ENCODE results near the gene ZNF577.
"Not testable (repeated sequence)": the region's sequence is repeated elsewhere in the genome, so short reads cannot be mapped to it uniquely, and the experiment has no call there.

Gene ZNF577

DNA sequence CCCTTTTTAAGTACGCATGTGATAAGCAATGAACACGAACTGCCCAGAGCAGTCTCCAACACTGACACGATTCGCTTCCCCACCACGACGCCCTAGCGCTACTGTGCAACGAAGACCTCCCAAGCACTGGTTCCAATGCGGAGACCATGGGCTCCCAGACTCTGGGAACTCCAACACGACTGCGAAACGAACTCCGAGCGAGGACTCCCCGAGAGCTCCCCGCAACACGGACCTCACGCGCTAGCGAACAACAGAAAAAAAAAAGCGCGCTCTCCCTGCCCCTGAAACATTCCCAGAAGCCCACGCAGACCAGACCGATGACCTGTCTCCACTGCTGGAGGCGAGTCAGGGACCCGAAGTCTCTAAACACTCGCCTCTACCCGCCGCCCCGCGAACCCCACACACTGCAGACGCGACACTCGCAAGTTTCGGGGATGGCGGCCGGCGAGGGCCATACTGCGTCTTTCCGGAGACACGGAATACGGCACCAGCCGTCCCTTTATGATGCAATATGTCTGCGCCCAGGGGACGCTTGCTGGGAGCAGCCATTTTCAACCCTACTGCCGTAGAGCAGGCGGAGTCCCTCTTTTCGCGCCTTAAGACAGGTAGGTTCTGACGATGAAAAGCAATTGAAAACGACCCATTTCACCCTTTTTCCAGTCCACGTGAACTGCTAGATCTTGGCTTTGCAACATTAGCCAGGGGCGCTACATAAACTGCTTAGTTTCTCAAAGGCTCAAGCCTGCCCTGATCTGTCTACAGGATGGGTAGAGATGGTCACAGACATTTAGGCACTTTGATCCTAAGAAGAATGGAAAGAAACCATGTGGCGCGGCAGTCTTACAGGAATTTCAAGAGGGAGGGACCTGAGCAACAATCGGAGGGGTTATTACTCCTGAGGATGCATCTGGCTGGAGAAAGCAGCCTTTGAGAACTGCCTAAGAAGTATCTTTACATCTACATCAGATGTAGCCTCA is at the start of gene ZNF577:
TSS of gene ZNF577 (minus strand) at position 430 of the 977 bp plus-strand sequence. CDS start 7,569 bp downstream, outside the sequence.
- DNase-seq: peak; percentile 78

DNA sequence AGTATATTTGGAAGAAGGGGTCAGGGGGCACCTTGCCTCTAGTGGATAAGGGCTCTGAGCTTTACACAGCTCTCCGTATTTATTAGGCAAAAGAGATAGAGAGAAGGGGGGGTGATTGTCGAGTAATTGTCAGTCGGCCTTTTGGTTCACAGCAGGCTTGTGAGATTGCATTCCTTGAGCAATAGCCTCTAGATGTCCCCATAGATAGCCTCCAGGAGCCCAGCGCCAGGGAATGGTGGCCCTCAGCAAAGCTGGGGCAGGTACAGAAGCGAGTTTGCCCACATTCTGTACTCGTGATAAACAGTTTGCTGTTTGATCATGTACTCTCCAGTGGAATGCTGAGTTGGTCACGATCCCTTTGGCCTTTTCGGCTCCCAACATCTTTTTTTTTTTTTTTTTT is 44.2 kb upstream of the ZNF577 start:
- no peak for DNase-seq

DNA sequence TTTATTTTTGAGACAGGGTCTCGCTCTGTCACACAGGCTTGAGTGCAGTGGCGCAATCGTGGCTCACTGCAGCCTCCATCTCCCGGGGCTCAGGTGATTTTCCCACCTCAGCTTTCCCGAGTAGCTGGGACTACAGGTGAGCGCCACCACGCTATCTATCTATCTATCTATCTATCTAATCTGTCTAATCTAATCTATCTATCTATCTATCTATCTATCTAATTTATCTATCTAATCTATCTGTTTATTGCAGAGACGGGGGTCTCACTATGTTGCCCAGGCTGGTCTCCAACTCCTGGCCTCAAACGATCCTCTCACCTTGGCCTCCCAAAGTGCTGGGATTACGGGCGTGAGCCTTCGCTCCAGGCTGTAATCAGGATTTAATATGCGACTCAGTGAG is 40.1 kb upstream of the ZNF577 start:
- no peak for DNase-seq

DNA sequence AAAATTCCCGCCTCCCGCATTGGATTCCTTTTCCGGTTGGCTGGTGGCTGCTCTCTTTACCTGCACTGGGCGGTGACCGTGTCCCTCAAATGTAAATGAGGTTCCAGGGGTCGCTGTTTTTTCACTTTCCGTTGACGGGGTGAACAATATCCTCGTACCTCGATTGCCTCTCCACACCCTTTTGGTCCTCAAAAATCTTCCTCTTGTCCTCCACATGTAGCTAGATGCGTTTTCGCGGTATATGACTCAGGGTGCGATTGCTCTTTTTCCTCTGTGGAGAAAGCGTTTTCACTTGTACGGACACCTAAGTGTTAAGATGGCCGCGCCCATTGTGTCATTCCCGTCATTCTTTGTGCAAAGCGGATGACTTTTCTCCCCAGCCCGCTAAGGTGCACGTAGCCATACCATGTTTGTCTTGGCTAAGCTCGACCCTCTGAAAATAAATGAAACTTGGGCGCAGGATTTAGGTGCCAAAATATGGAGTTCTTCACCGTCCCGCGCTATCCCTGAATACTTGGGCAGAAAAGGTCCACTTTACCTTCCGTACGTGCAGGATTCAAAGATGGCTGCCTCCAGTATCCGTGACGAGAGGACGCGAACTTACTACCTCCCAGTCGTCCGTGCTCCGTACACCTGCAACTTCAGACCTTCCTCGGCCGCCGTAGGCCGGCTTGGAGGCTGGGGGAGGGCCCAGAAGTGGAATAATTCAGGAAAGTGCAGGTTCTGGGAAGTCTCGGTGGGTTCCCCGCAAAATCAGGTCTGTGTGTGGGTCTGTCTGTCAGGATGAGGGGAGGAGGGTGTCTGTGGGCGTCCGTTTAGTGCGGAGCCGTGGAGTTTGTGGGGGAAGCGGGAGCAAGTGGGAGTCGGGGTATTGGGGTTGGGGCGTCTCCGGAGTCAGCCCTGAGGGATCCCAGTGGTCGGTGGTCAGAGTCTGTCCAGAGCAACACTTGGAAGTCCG is 39.3 kb upstream of the ZNF577 start, which contains the start of gene ZNF613:
TSS of gene ZNF613 (plus strand) at position 689 of the 958 bp plus-strand sequence. CDS start 8,749 bp downstream, outside the sequence.
- peak; percentile 93 for DNase-seq

DNA sequence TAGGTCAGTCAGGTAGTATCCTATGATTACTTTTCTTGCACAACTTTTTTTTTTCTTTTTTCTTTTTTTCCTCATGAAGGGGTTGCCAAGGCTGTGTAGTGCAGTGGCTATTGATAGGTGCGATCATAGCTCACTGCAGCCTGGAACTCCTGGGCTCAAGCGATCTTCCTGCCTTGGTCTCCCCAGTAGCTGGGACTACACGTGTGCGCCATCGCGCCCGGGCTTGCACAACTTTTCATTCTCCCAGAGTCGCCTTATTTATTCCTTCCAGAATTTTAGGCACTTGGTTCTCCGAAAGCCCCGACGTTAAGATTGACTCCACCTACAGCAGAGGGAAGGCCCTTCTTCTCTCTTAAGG is 38.7 kb upstream of the ZNF577 start:
- DNase-seq: no peak

DNA sequence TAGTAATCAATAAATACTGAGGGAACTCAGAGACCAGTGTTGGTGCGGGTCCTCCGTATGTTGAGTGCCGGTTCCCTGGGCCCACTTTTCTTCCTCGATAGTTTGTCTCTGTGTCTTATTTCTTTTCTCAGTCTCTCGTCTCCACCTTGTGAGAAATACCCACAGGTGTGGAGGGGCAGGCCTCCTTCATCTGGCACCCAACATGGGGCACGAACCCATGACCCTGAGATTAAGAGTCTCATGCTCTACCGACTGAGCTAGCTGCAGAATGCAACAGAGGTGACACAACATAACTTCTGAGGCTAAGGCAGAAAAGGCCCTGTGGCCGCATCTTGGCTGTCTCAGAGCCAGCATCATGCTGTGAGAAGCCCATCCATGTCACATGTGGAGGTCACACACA is 34.2 kb upstream of the ZNF577 start:
- no peak for DNase-seq

DNA sequence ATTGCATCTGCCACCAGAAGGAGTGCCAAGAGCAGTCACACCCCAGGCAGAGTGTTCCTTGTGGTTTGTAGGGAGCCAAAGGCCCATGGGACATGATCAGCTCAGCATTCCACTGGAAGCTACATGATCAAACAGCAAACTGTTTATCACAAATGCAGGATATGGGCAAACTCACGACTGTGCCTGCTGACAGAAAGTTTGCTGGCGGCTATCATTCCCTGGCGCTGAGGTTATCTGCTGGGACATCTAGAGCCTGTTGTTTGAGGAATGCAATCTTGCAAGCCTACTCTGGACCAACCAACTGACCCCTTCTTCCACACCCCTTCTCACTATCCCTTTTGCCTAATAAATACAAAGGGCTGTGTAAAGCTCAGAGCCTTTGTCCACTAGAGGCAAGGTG is 31.9 kb upstream of the ZNF577 start:
- no peak for DNase-seq

DNA sequence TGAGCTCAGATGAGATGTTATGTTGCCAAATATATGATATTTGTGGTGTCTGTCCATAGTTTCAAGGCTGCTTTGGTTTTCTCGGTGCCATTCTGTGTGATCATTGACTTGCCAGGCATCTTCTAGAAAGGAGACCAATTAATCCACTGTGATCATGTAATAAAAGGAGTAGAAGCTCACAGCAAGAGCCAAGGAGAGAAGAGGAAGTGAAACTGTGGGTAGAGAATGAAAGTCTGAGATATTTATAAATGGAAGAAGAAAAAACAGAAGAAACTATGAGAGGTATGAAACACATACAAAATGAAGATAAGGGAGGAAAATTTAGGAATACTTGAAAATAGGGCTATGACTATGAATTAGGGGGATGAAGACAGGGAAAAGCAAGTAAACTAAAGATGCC is 28.4 kb upstream of the ZNF577 start:
- no peak for DNase-seq

DNA sequence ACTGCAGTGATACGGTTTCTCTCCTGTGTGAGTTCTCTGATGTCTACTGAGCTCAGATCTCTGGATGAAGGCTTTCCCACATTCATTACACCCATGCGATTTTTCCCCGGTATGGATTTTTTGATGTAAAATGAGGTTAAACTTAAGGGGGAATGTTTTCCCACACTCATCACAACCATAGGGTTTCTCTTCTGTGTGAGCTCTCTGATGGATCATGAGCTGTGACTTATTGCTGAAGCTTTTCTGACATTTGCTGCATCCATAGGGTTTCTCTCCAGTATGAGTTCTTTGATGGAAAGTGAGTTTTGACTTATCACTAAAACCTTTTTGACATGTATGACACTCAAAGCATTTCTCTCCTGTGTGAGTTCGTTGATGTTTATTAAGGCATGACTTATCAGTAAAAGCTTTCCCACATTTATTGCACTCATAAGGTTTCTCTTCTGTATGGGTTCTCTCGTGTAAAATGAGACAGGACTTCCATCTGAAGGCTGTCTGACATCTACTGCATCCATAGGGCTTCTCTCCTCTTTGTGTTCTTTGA is 27.6 kb upstream of the ZNF577 start:
- no peak for DNase-seq

DNA sequence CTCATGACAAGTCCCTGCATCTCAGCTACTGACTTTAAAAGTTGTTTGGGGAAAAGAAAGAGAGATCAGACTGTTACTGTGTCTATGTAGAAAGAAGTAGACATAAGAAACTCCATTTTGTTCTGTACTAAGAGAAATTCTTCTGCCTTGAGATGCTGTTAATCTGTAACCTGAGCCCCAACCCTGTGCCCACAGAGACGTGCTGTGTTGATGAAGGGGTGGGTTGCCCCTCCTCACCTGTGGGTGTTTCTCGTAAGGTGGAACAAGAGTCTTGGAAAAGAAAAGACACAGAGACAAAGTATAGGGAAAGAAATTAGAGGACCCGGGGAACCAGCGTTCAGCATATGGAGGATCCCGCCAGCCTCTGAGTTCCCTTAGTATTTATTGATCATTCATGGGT is 20.2 kb upstream of the ZNF577 start:
- not testable (repeated sequence) for DNase-seq

DNA sequence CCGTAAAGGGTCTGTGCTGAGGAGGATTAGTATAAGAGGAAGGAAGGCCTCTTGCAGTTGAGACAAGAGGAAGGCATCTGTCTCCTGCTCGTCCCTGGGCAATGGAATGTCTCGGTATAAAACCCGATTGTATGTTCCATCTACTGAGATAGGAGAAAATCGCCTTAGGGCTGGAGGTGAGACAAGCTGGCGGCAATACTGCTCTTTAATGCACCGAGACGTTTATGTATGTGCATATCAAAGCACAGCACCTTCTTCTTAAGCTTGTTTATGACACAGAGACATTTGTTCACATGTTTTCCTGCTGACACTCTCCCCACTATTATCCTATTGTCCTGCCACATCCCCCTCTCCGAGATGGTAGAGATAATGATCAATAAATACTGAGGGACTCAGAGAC is 18.4 kb upstream of the ZNF577 start:
- not testable (repeated sequence) for DNase-seq

DNA sequence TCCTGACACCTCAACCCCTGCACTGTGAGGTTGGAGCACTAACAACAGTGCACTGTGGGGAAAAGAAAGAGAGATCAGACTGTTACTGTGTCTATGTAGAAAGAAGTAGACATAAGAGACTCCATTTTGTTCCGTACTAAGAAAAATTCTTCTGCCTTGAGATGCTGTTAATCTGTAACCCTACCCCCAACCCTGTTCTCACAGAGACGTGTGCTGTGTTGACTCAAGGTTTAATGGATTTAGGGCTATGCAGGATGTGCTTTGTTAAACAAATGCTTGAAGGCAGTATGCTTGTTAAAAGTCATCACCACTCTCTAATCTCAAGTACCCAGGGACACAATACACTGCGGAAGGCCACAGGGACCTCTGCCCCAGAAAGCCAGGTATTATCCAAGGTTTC is 17.9 kb upstream of the ZNF577 start:
- DNase-seq: not testable (repeated sequence)

DNA sequence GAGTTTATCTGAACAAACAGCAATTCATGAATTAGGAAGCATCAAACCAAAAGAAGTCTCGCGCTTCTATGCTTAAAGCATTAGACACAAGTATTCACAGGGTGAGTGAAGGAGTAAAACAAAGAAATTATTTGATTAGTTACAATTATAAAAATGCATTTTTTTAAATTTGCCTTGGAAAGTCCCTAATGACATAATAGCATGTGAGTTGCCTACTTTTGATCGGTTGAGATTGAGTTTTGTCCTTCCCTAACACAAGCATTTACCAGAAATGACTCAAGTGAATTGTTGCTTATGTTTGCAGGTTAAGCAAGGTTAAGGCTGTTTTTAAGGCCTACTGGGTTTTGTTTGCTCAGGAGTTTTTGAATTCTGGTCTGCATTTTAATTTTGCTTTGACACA is 17.5 kb upstream of the ZNF577 start:
- DNase-seq: peak; percentile 19

DNA sequence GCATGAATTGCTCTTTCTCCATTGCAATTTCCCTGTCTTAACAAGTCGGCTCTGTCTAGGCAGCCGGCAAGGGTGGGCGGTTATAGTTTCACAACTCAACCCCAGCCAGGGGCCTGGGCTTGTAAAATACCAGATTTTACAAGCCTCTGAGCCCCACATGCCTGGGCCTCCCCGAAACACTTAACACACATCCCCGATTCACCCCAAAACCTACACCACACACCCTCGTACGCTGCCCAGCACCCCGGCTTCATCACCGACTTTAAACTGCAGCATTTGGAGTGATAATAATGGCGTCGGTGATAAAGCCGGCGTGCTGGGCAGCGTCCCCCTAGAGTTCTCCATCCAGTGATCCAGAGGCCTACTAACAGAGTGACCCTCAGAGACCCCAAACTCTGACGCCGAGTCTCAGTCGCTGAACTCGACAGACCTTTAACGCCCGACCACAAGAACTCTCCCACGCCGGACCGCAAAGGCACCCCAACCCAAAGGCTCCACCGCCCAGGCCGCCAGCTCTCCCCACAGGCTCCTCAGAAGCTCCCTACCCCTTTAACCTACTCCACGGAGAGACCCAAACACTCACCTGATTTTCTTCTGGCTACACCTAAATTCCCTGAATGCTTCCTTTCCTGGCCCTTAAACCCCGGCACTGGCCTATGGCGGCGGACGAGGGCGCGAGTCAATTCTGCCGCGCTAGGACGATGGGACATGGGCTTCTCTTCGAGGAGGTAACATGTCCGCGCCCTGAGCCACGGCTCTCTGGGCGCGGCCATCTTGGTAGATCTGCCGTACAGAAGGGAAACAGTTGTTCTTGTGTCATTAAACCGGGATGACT is 16.8 kb upstream of the ZNF577 start, which contains the start of gene ZNF649:
TSS of gene ZNF649 (minus strand) at position 687 of the 835 bp plus-strand sequence. CDS start 4,910 bp downstream, outside the sequence.
- peak; percentile 94 for DNase-seq

DNA sequence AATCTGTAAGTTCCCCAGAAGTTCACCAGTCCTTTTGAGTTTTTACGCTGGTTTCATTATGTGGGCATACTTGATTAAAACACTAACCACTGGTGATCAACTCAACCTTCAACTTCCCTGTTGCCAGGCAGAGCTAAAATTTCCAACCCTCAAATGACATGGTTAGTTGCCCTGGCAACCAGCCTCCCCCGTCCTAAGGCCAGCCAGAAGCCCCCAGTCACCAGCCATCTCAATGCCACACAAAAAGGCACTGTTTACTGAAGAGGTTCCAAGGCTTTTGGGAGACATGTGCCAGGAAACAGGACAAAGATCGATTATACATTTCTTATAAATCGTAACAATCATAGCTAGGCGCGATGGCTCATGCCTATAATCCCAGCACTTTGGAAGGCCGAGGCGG is 15.4 kb upstream of the ZNF577 start:
- DNase-seq: no peak

DNA sequence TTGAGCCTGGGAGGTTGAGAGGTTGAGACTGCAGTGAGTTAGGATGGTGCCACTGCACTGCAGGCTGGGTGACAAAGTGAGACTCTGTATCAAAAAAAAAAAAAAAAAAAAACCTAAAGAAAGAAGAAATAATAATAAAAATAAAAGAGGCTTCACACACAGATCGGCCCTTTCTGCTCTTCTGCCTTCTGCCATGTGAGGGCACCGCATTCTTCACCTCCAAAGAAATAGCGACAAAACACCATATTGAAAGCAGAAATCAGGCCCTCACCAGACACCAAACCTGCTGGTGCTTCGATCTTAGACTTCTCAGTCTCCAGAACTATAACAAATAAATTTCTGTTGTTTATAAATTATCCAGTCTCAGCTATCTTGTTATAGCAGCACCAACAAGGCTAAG is 14.1 kb upstream of the ZNF577 start:
- no peak for DNase-seq

DNA sequence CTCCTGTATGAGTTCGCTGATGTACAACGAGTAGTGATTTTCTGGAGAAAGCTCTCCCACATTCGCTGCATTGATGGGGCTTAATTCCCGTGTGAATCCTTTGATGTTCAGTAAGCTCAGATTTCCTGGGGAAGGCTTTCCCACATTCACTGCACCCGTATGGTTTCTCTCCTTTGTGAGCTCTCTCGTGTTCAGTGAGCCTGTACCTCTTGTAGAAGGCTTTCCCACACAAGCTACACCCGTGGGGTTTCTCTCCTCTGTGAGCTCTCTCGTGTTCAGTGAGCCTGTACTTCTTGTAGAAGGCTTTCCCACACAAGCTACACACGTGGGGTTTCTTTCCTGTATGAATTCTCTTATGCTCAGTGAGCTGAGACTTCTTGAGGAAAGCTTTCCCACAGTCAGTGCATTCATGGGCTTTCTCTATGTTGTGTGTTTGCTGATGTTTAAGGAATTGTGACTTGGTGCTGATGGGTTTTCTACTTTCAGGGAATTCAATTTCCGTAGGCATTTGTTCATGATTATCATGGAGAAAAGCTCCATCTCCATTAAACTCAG is 3.5 kb upstream of the ZNF577 start:
- no peak for DNase-seq

DNA sequence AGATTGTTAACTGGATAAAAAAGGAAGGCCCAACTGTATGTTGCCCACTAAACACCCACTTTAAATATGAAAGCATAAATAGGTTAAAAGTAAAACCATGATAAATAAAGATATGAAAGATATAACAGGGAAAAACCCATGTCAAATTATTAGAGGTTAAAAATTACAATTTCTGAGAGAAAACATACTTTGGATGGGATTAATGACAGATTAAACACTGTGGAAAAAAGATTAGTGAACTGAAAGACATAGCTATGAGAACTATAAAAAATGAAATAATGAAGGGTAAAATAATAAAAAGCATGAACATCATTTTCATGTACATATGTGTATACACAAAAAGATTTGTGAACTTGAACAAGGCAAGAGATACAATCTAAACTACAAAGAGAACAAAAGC is 2.2 kb upstream of the ZNF577 start:
- DNase-seq: no peak

DNA sequence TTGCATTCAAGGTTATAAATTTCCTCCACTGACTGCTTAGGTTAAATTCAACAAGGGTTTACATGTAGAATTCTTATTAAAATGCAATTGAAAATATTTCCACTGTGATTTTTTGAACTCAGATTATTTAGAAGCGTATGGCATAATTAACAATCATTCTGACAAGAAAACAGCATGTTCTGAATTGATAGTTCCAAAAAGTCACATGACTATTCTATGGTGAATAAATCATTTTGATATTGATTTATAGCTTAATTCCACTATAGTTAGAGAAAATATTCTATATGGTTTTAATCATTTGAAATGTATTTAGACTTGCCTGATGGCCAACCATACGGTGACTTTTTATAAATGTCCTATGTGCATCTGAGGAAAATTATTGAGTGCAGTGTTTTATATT is 3.0 kb downstream of the ZNF577 start:
- DNase-seq: no peak

DNA sequence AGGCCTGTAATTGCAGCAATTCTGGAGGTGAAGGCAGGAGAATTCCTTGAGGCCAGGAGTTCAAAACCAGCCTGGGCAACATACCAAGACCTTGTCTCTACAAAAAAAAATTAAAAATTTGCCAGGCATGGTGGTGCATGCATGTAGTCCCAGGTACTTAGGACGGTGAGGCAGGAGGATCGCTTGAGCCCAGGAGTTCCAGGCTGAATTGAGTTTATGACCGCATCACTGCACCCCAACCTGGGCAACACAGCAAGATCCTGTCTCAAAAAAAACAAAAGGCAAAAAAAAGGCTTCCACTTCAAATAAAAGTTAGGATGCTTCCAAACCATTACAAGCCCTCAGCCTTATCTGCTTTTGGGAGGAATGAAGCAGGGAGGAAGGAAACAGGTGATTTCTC is 5.2 kb downstream of the ZNF577 start:
- no peak for DNase-seq

DNA sequence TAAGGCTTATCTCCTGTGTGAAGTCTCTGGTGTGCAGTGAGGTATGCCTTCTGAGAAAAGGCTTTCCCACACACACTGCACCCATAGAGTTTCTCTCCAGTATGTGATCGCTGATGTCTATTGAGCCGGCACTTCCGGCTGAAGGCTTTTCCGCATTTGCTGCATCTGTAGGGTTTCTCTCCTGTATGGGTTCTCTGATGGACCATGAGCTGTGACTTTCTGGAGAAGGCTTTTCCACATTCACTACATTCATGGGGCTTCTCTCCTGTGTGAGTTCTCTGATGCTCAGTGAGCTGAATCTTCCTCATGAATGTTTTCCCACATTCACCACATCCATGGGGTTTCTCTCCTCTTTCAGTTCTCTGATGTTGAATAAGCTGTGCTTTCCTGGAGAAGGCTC is 14.7 kb downstream of the ZNF577 start:
- no peak for DNase-seq

Measured in suppressor macrophage treated with lipopolysaccharide for 4 hours (primary cell).